Activated CD8-positive, alpha-beta memory T cell treated with anti-CD3 and anti-CD28 coated beads for 48 hours (primary cell): Measurements from ENCODE around the gene CORO1A.
"Not testable (repeated sequence)": the region's sequence is repeated elsewhere in the genome, so short reads cannot be mapped to it uniquely, and the experiment has no call there.

Experiments
- DNase-seq, 3 experiments: peaks; one replicate each; pipeline ENCODE4 v3.0.0-alpha.2; 2020; ENCODE audit warnings: low read depth in 2 of 3, low spot score in 2 of 3

Gene CORO1A

GRCh38 chr16:30199608-30200343 lies 16.4 kb downstream of the CORO1A start:
- DNase-seq = not testable (repeated sequence)

- not testable (repeated sequence) for DNase-seq
These were observed 22.3 kb downstream of the CORO1A start for GRCh38 chr16:30205541-30206236.

DNA sequence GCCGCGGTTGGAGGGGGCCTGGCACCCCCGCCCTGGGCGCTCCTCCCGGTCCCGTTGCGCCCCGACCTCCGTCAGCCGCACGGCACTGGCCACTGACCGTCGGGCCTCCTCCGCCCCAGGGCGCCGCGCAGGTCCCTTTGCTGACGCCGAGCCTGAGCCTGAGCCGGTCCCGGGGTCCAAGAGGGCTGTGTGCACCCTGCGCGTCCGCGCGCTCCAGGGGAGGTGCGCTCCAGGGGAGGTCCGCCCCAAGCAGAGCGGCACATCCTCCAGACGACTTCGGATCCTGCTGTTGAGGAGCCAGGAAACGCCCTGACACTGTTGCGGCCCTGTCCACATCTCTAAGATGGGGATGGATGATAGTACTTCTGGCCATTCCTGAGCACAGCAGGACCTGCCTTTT lies 22.9 kb downstream of the CORO1A start:
- DNase-seq = not testable (repeated sequence)

- DNase-seq = peak in 1 of 3 experiments; percentile 2
These were observed 23.8 kb downstream of the CORO1A start for GRCh38 chr16:30207063-30207704.

- DNase-seq = not testable (repeated sequence)
These were observed 25.6 kb downstream of the CORO1A start for GRCh38 chr16:30209032-30209431.

DNA sequence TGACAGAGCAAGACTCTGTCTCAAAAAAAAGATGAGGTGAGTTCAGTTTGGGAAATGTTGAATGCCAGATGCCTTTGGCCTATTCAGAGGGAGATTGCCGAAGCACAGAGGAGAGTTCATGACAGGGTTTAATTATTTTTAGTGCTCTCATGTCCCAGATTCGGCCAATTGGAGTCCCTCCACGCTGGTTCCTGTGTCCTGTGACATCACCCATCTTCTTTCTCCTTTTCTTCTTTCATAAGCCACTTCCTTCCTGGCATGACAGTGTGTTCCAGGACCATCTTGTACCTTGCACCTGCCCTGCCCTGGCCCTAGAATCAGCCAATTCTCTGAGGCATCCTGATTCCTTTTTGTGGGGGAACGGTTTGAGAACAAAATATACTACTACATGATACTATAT lies 28.0 kb downstream of the CORO1A start:
- not testable (repeated sequence) for DNase-seq

DNA sequence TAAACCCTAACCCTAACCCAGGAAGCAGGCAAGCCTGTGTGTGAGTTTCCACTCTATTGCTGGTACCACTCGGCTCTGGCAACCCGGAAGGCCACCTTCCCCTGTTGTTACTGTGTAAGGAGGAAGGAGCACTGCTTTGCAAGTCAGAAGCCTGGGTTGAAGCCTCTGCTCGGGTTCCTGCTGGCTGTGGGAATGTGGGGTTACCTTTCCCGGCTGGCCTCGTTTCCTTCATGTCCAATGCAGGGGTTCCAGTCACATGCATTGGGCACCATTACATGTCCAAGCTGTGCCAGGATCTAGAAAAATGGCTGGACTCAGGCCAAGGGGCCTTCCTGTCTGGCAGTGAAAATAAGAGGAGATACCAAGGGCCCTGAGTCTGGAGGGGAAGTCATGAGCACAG lies 33.7 kb downstream of the CORO1A start:
- DNase-seq = not testable (repeated sequence)
